CD4-positive, CD25-positive, alpha-beta regulatory T cell (primary cell): ENCODE results near the gene ALDH2. TPM values are rescaled to one million over a fixed set of nuclear protein-coding genes. Genes with fewer than 3 reads are reported as not detected.

Experiments
- ATAC-seq, 2 donors: fragments of 150-1000 bp; cut with Tn5 transposase; one replicate each; pipeline ENCODE4 v1.10.0; 2021; ENCODE audit warnings: low read depth in 2 of 2, moderate number of reproducible peaks in 2 of 2, moderate library complexity in 1 of 2
- DNase-seq, 3 donors: peaks; one replicate each; pipeline versions ENCODE4 v3.0.0 to v3.0.0-alpha.2; 2012 to 2022; ENCODE audit warnings: mixed read lengths in 1 of 3
- H3K27ac ChIP-seq: one replicate; pipeline ENCODE4 v1.7.0; 2013; ENCODE audit warnings: mild to moderate bottlenecking, low read length; ENCODE audit not compliant: insufficient read depth, poor library complexity, severe bottlenecking
- H3K27me3 ChIP-seq: one replicate; pipeline ENCODE4 v1.7.0; 2013; ENCODE audit warnings: low read length; ENCODE audit not compliant: control insufficient read depth, insufficient read depth
- H3K36me3 ChIP-seq: one replicate; pipeline ENCODE4 v1.7.0; 2013; ENCODE audit warnings: mild to moderate bottlenecking, low read length, moderate library complexity; ENCODE audit not compliant: control insufficient read depth, insufficient read depth
- H3K4me1 ChIP-seq: 2 replicates; pipeline ENCODE4 v1.7.0; 2013; ENCODE audit warnings: mild to moderate bottlenecking, low read length; ENCODE audit not compliant: insufficient read depth, control insufficient read depth, poor library complexity, severe bottlenecking
- H3K4me3 ChIP-seq: one replicate; pipeline ENCODE4 v1.7.0; 2013; ENCODE audit warnings: low read depth, mild to moderate bottlenecking, low read length, moderate library complexity
- H3K9me3 ChIP-seq, 2 experiments: 1 replicate in 1 of 2; 2 replicates in 1 of 2; pipeline ENCODE4 v1.7.0; 2013; ENCODE audit warnings: low read length in 2 of 2, mild to moderate bottlenecking in 1 of 2, moderate library complexity in 1 of 2; ENCODE audit not compliant: control insufficient read depth in 2 of 2
- H3K27ac Mint-ChIP-seq, 3 donors: one replicate each; pipeline ENCODE4 v1.8.0; 2020 to 2022; ENCODE audit warnings: mild to moderate bottlenecking in 3 of 3, mixed read lengths in 3 of 3, moderate library complexity in 2 of 3
- H3K27me3 Mint-ChIP-seq: one replicate; pipeline ENCODE4 v1.8.0; 2022; ENCODE audit warnings: mild to moderate bottlenecking, mixed read lengths
- H3K36me3 Mint-ChIP-seq: one replicate; pipeline ENCODE4 v1.8.0; 2020; ENCODE audit warnings: mixed read lengths
- H3K4me1 Mint-ChIP-seq, 4 donors: one replicate each; pipeline ENCODE4 v1.8.0; 2020 to 2022; ENCODE audit warnings: mixed read lengths in 4 of 4, mild to moderate bottlenecking in 1 of 4
- H3K4me3 Mint-ChIP-seq, 4 donors: one replicate each; pipeline ENCODE4 v1.8.0; 2020 to 2022; ENCODE audit warnings: mild to moderate bottlenecking in 4 of 4, mixed read lengths in 4 of 4, moderate library complexity in 3 of 4
- H3K9me3 Mint-ChIP-seq, 7 donors: one replicate each; pipeline ENCODE4 v1.8.0; 2020 to 2022; ENCODE audit warnings: mixed read lengths in 7 of 7, mild to moderate bottlenecking in 3 of 7, moderate library complexity in 2 of 7
- polyA plus RNA-seq, 4 donors: library from polyadenylated mRNA; unstranded; fragments of 300-500 nt; fragmentation: Illumina TruSeq; gene quantifications; one replicate each; pipeline ENCODE4 v1.2.3, GENCODE V29; 2021
- total RNA-seq: library from RNA; stranded (reverse); gene quantifications from one replicate; pipeline ENCODE4 v1.2.3, GENCODE V29; 2022

Gene ALDH2
- total and polyA plus RNA-seq, 5 donors from 2014 or later, result 0.02 to 1.7 (median 0.35) TPM

- Histone ChIP-seq H3K4me1 (no peaks in the 10 kb centered on the region), H3K4me3 (no peak overlapping the region), H3K36me3 (peaks cover 13% of the 10 kb centered on the region), H3K27ac (no peak overlapping the region), H3K9me3 (no peaks in the 10 kb centered on the region), H3K27me3 (no peaks in the 10 kb centered on the region)
- Mint-ChIP-seq H3K4me1 (peaks cover 25 to 43% (median 34%) of the 10 kb centered on the region in 4 donors), H3K9me3 (no peaks in the 10 kb centered on the region), H3K4me3 (no peak overlapping the region), H3K27ac (peak overlapping the region in 1 of 3 donors; percentile 29), H3K36me3 (peaks cover 23% of the 10 kb centered on the region), H3K27me3 (no peaks in the 10 kb centered on the region)
- no peak for ATAC-seq
- no peak for DNase-seq
Observed at GRCh38 chr12:111850526-111850925, 83.8 kb downstream of the ALDH2 start.

- no peak overlapping the region for H3K4me3 Mint-ChIP-seq
- no peaks in the 10 kb centered on the region for H3K27me3 ChIP-seq
- H3K27ac ChIP-seq, result no peak overlapping the region
- no peaks in the 10 kb centered on the region for H3K4me1 ChIP-seq
- DNase-seq (no peak), ATAC-seq (no peak)
- peaks cover 1% of the 10 kb centered on the region for H3K36me3 ChIP-seq
- H3K9me3 Mint-ChIP-seq, result peaks cover 0 to 1% (median 0%) of the 10 kb centered on the region in 7 donors
- H3K4me1 Mint-ChIP-seq, result peaks cover 26 to 56% (median 33%) of the 10 kb centered on the region in 4 donors
- H3K36me3 Mint-ChIP-seq, result peaks cover 6% of the 10 kb centered on the region
- H3K27ac Mint-ChIP-seq, result peak overlapping the region in 1 of 3 donors; percentile 47
- H3K27me3 Mint-ChIP-seq, result no peaks in the 10 kb centered on the region
- no peak overlapping the region for H3K4me3 ChIP-seq
- H3K9me3 ChIP-seq, result no peaks in the 10 kb centered on the region
Observed at GRCh38 chr12:111858186-111858585, 91.5 kb downstream of the ALDH2 start.

- Mint-ChIP-seq H3K27me3 (no peaks in the 10 kb centered on the region), H3K4me3 (no peak overlapping the region), H3K36me3 (peaks cover 6% of the 10 kb centered on the region), H3K4me1 (peaks cover 27 to 56% (median 33%) of the 10 kb centered on the region in 4 donors), H3K27ac (peak overlapping the region in 1 of 3 donors; percentile 47), H3K9me3 (peaks cover 0 to 1% (median 0%) of the 10 kb centered on the region in 7 donors)
- Histone ChIP-seq H3K4me1 (no peaks in the 10 kb centered on the region), H3K36me3 (peaks cover 1% of the 10 kb centered on the region), H3K4me3 (no peak overlapping the region), H3K27ac (no peak overlapping the region), H3K9me3 (no peaks in the 10 kb centered on the region), H3K27me3 (no peaks in the 10 kb centered on the region)
- ATAC-seq, result no peak
- no peak for DNase-seq
Observed at GRCh38 chr12:111858778-111859177, 92.0 kb downstream of the ALDH2 start.

GRCh38 chr12:111864913-111865312 is 98.2 kb downstream of the ALDH2 start:
- Mint-ChIP-seq H3K27me3 (no peaks in the 10 kb centered on the region), H3K9me3 (peaks cover 0 to 1% (median 0%) of the 10 kb centered on the region in 7 donors), H3K36me3 (peaks cover 31% of the 10 kb centered on the region), H3K4me3 (no peak overlapping the region), H3K4me1 (peaks cover 8 to 26% (median 15%) of the 10 kb centered on the region in 4 donors), H3K27ac (peak overlapping the region in 1 of 3 donors; percentile 15)
- Histone ChIP-seq H3K36me3 (peaks cover 44% of the 10 kb centered on the region), H3K4me1 (no peaks in the 10 kb centered on the region), H3K27ac (no peak overlapping the region), H3K27me3 (no peaks in the 10 kb centered on the region), H3K9me3 (no peaks in the 10 kb centered on the region), H3K4me3 (no peak overlapping the region)
- ATAC-seq (no peak), DNase-seq (no peak)

Other genes with a start within 250 kb of the ALDH2 start
- 43.1 TPM for gene ATXN2, start 167.6 kb upstream of the ALDH2 start, total RNA-seq
- 10 to 100 TPM in 3 of 4 donors, 1 to 10 TPM in 1; 9.7 to 15.5 (median 14.3) TPM for gene ATXN2, start 167.6 kb upstream of the ALDH2 start, polyA plus RNA-seq
- 23.7 TPM for gene BRAP, start 81.0 kb upstream of the ALDH2 start, total RNA-seq
- 10 to 100 TPM; 21.2 to 26.1 (median 25.4) TPM for gene BRAP, start 81.0 kb upstream of the ALDH2 start, polyA plus RNA-seq
- 27.6 TPM for gene ACAD10, start 80.9 kb upstream of the ALDH2 start, total RNA-seq
- 10 to 100 TPM in 2 of 4 donors, 1 to 10 TPM in 2; 6.9 to 11.8 (median 10.1) TPM for gene ACAD10, start 80.9 kb upstream of the ALDH2 start, polyA plus RNA-seq
- gene MAPKAPK5, start 75.3 kb downstream of the ALDH2 start, total RNA-seq, result 61.1 TPM
- 10 to 100 TPM; 27.5 to 33.5 (median 32.1) TPM for gene MAPKAPK5, start 75.3 kb downstream of the ALDH2 start, polyA plus RNA-seq
- 20.2 TPM for gene TMEM116, start 246.2 kb downstream of the ALDH2 start, total RNA-seq
- gene TMEM116, start 246.2 kb downstream of the ALDH2 start, polyA plus RNA-seq, result 10 to 100 TPM; 25.2 to 38.4 (median 30.7) TPM
- 103 TPM for gene ERP29, start 246.5 kb downstream of the ALDH2 start, total RNA-seq
- 100 to 1,000 TPM; 188 to 218 (median 207) TPM for gene ERP29, start 246.5 kb downstream of the ALDH2 start, polyA plus RNA-seq